Measurements from ENCODE around the gene PNRC2.

PNRC2 gene

GRCh38 chr1:23966973-23967493 lies 7.4 kb downstream of the PNRC2 start:
- TF ChIP-seq CTCF (IDR thresholded peaks at IDR 0.05; ENCODE audit: insufficient read depth, low read length, missing control alignments): no peak
- H3K4me3 ChIP-seq (ENCODE audit: low read depth, low read length): no peak overlapping the region
- no peak for DNase-seq (ENCODE audit: low read depth, low spot score)
- CTCF ChIA-PET: interaction anchor here (4.1 to 4.6 kb wide), 2 partner anchors 11 to 61 kb away, joined by 16 to 23 read pairs; no protein-coding TSS in a partner anchor
- POLR2A ChIA-PET: no interaction called here

- DNase-seq (ENCODE audit: low read depth, low spot score): no peak
- no peak for TF ChIP-seq CTCF (IDR thresholded peaks at IDR 0.05; ENCODE audit: insufficient read depth, low read length, missing control alignments)
- ChIA-PET CTCF (interaction anchor here (2.3 to 4.1 kb wide), 2 partner anchors 10 to 60 kb away, joined by 7 to 16 read pairs; no protein-coding TSS in a partner anchor), POLR2A (no interaction called here)
- H3K4me3 ChIP-seq (ENCODE audit: low read depth, low read length): no peak overlapping the region
These were observed 8.2 kb downstream of the PNRC2 start for GRCh38 chr1:23967871-23968270.

- no peak for DNase-seq (ENCODE audit: low read depth, low spot score)
- CTCF ChIA-PET: interaction anchor here (1.0 to 3.6 kb wide), 4 partner anchors 10 to 51 kb away, joined by 3 to 16 read pairs (median 6); partner anchors contain the start of gene PNRC2
- H3K4me3 ChIP-seq (ENCODE audit: low read depth, low read length): no peak overlapping the region; the same call in 1 of the 2 replicates
- TF ChIP-seq CTCF (IDR thresholded peaks at IDR 0.05; ENCODE audit: insufficient read depth, low read length, missing control alignments): no peak
- POLR2A ChIA-PET: no interaction called here
These were observed 17.7 kb downstream of the PNRC2 start for GRCh38 chr1:23977187-23977853.

- CTCF ChIA-PET: interaction anchor here (1.9 to 3.6 kb wide), 2 partner anchors 11 to 50 kb away, joined by 6 to 16 read pairs; no protein-coding TSS in a partner anchor
- DNase-seq (ENCODE audit: low read depth, low spot score): no peak
- H3K4me3 ChIP-seq (ENCODE audit: low read depth, low read length): peak overlapping the region; percentile 19
- POLR2A ChIA-PET: no interaction called here
- no peak for TF ChIP-seq CTCF (IDR thresholded peaks at IDR 0.05; ENCODE audit: insufficient read depth, low read length, missing control alignments)
These were observed 18.2 kb downstream of the PNRC2 start for GRCh38 chr1:23977854-23978191.

GRCh38 chr1:23978805-23979204 lies 19.2 kb downstream of the PNRC2 start:
- H3K4me3 ChIP-seq (ENCODE audit: low read depth, low read length): peak overlapping the region; percentile 99
- DNase-seq (ENCODE audit: low read depth, low spot score): no peak
- TF ChIP-seq CTCF (IDR thresholded peaks at IDR 0.05; ENCODE audit: insufficient read depth, low read length, missing control alignments): no peak
- CTCF ChIA-PET: interaction anchor here (1.9 to 3.6 kb wide), 2 partner anchors 12 to 49 kb away, joined by 6 to 16 read pairs; no protein-coding TSS in a partner anchor
- POLR2A ChIA-PET: no interaction called here

GRCh38 chr1:23979387-23979880 lies 19.8 kb downstream of the PNRC2 start:
- TF ChIP-seq CTCF (IDR thresholded peaks at IDR 0.05; ENCODE audit: insufficient read depth, low read length, missing control alignments): no peak
- ChIA-PET CTCF (interaction anchor here (1.3 to 3.6 kb wide), 6 partner anchors 9 to 49 kb away, joined by 3 to 16 read pairs (median 6); no protein-coding TSS in a partner anchor), POLR2A (interaction anchor here (1.0 kb wide), 1 partner anchor 20 kb away, joined by 3 read pairs; the partner anchor contains the start of gene PNRC2)
- peak overlapping the region; percentile 99 for H3K4me3 ChIP-seq (ENCODE audit: low read depth, low read length)
- no peak for DNase-seq (ENCODE audit: low read depth, low spot score)

All from AG04449 (cell line).